Stimulated activated CD8-positive, alpha-beta memory T cell treated with anti-CD3 and anti-CD28 coated beads, Interleukin-15, amount 100 ng/mL, for 24 hours (primary cell): Measurements from ENCODE around the gene MAP3K7.

Source experiments
- DNase-seq: peaks from one replicate; pipeline ENCODE4 v3.0.0-alpha.2; 2020; ENCODE audit warnings: low read depth

The MAP3K7 gene

GRCh38 chr6:90484385-90484784 lies 102.5 kb downstream of the MAP3K7 start:
- no peak for DNase-seq

DNA sequence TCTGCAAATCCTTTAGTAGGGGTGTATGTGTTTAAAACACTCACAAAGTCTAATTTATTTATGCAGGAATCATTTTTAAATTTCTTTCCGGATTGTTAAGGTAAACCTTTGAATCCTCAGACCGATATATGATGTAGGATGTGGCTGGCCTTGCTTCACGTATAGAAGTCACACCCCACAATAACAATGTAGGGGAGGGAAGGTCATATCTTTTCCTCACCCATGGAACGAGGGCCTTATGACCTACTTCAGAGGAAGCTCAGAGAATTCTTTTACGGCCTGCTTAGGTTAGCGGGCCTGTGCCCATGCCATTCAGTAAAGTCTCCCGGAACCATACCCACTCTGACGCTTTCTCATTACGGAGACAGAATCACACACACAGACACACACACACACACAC lies 102.9 kb downstream of the MAP3K7 start:
- DNase-seq, result no peak

- DNase-seq, result no peak
These were observed 103.6 kb downstream of the MAP3K7 start for GRCh38 chr6:90483116-90483839.

DNA sequence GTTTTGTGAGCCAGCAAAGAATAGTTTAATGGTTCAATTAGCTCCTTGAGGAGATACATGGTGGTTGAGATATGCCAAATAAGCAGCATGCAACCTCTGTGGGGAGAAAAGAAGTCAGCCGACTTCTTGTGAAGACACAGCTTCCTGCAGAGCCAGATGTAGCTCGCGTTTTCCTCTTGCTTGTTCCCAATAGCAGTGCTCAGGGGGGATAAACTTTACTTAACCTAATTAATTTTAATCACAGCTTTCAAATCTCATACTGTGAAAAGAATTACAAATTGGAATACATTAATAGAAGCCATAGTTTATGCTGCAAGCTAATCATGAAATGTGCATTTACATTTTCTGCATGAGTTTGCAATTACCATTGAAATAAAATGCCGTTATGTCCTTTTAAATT lies 106.2 kb downstream of the MAP3K7 start:
- no peak for DNase-seq

DNA sequence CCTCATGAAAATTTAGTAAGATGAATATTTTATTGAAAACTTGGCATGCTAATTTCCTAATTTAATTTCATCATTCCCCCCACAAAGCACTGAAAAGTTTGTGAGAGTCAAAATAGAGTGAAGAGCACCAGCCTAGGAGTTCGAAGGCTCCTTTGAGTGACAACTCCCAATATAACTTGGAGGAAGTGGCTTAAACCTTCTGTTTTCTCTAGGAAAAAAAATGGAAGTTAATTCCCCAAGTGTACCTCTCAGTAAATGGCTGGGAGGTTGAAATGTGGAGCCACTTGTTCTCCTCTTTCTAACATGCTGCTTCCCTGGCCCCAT lies 107.3 kb downstream of the MAP3K7 start:
- DNase-seq, result no peak

- DNase-seq, result no peak
These were observed 107.9 kb downstream of the MAP3K7 start for GRCh38 chr6:90478789-90479602.

GRCh38 chr6:90478278-90478677 lies 108.6 kb downstream of the MAP3K7 start:
- DNase-seq, result no peak

DNA sequence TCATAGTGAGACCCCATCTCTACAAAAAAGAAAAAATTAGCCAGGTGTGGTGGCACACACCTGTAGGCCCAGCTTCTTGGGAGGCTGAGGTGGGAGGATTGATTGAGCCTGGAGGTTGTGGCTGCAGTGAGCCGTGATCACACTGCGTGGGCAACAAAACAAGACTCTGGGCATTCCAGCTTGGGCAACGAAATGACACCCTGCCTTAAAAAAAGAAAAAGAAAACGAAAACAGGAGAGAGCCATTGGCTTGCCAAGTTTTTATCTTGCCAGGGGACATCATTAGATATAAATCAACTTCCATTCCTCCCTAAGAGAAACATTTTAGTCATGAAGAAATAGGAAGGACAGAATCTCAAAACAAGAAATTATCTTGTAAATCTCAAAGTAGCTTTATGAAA lies 109.5 kb downstream of the MAP3K7 start:
- DNase-seq, result no peak

DNA sequence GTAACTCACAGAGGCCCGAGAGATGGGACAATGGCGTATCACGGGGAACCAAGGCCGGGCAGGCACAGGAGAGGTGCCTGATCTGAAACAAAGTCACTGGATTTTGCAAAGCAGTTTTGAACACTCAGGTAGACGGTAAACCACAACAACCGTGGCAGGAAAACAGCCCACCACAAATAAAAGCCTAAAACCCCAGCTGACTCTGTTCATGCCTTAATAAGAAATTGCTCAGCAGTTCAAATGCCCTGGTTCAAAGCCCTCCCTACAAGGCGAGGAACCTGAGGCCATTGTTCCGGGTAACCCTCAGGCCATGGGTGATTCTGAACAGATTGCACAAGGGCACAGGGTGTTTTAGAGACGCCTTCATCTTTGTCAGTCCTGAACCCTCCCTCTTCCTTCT lies 114.2 kb downstream of the MAP3K7 start:
- DNase-seq, result no peak

GRCh38 chr6:90471263-90471662 lies 115.6 kb downstream of the MAP3K7 start:
- no peak for DNase-seq

GRCh38 chr6:90469906-90470305 lies 117.0 kb downstream of the MAP3K7 start:
- no peak for DNase-seq

GRCh38 chr6:90468859-90469258 lies 118.0 kb downstream of the MAP3K7 start:
- no peak for DNase-seq

DNA sequence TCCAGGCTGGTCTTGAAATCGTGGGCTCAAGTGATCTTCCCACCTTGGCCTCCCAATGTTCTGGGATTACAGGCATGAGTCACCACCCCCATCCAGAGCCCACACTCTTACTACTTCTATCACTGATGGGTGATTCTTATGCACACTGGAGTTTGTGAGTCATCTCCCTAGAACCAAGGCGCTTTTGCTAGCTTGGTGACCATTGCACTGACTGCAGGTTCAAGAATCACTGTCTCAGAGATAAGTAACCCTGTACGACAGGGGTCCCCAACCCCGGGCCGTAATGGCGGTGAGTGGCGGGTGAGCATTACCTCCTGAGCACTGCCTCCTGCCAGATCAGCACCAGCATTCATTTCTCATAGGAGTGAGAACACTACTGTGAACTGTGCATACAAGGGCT lies 118.8 kb downstream of the MAP3K7 start:
- no peak for DNase-seq

GRCh38 chr6:90467546-90467945 lies 119.3 kb downstream of the MAP3K7 start:
- DNase-seq, result no peak

DNA sequence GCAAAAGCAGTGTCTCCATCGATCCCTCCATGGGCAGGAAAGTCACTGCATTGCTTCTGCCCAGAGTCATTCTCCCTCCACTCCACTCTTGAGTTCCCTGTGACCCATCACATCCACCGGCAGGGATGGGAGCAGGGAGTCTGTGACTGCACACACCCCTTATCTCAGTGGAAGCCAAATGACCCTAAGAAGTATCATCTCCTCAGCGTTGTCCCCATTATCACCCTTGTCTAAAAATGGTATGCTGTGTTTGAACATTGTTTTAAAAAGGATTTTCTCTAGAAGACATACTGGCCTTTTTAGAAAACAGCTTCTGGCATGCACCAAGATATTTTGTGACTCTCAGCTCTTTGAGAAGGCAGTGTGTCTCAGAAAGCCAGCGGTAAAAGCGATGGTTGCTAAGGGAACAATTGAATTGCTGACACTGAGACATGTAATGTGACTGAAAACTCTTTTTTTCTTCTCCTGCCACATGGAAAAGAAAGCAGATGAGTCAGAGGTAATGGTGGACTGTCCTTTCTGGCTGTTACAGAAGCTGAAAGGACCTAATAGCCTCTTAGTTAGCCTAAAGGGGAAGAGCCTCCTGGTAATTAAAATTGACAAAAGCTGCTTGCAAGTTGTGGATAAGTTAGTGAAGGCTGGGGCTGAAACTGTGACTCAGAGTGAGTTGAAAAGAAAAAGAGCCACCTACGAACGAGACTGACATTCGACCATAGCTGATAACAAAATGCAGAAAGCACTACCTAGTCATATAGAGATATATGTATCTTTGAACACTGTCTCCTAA lies 120.5 kb downstream of the MAP3K7 start:
- no peak for DNase-seq

DNA sequence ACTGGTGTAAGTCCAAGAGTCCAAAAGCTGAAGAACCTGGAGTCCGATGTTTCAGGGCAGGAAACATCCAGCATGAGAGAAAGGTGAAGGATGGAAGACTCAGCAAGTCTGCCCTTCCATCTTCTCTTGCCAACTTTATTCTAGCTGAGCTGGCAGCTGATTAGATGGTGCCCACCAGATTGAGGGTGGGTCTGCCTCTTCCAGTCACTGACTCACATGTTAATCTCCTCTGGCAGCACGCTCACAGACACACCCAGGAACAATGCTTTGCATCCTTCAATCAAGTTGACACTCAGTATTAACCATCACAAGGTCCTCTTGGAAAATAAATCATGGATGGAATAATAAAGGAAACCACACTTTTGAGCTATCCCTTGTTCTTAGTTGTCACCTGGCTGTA lies 121.2 kb downstream of the MAP3K7 start:
- DNase-seq, result no peak

DNA sequence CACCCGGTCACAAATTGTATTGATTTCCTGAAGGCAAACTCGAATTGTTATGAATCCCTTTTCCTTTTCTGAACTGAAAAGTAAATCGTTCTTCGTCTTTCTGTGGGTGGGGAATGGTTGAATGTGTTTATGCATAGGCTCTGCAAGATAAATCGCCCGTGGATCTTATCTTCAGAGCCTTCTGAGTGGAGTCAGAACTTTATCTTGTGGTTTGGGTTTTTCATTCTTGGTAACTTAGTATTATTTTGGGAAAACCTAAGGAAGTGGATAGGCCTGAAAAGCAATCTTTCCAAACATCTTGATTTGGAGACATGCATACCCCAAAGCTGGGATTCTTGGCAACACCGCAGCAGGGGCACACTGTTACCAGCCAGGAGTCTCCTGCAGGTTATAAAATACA lies 122.4 kb downstream of the MAP3K7 start:
- no peak for DNase-seq

GRCh38 chr6:90463874-90464273 lies 123.0 kb downstream of the MAP3K7 start:
- DNase-seq, result no peak
